GM13976 (cell line): ENCODE results near the gene KLHL26.

Source experiments
- DNase-seq: peaks from one replicate; pipeline ENCODE4 v3.0.0; 2012; ENCODE audit warnings: low spot score
- CTCF ChIP-seq: IDR thresholded peaks from 2 replicates; pipeline ENCODE4 v1.5.1; 2012; ENCODE audit warnings: borderline replicate concordance, mild to moderate bottlenecking; ENCODE audit not compliant: insufficient read depth; ENCODE audit errors: extremely low read depth, missing control alignments, control extremely low read depth
- in situ Hi-C: fragments of 300-500 bp; cut with MboI; formaldehyde crosslinking; loops from one replicate; pipeline ENCODE4 v1.12.0; 2022; ENCODE audit warnings: low sequenced_read_pairs, mixed read lengths, inconsistent platforms; ENCODE audit not compliant: unreplicated experiment

The KLHL26 gene

GRCh38 chr19:18618236-18618635 lies 18.6 kb upstream of the KLHL26 start:
- TF ChIP-seq CTCF = no peak
- in situ Hi-C loops = no loop called here
- DNase-seq = no peak

GRCh38 chr19:18620311-18620710 lies 16.5 kb upstream of the KLHL26 start:
- no peak for DNase-seq
- no peak for TF ChIP-seq CTCF
- in situ Hi-C loops = no loop called here

GRCh38 chr19:18620902-18621301 lies 15.9 kb upstream of the KLHL26 start:
- in situ Hi-C loops = no loop called here
- no peak for TF ChIP-seq CTCF
- no peak for DNase-seq

- in situ Hi-C loops = no loop called here
- no peak for TF ChIP-seq CTCF
- no peak for DNase-seq
Observed at GRCh38 chr19:18626906-18627305, 9.9 kb upstream of the KLHL26 start.

GRCh38 chr19:18629166-18630088 lies 7.4 kb upstream of the KLHL26 start:
- no peak for TF ChIP-seq CTCF
- no peak for DNase-seq
- in situ Hi-C loops = no loop called here

GRCh38 chr19:18633321-18633720 lies 3.5 kb upstream of the KLHL26 start:
- no peak for TF ChIP-seq CTCF
- DNase-seq = no peak
- in situ Hi-C loops = no loop called here
